Heart left ventricle (tissue), 13 donors: ENCODE data around the gene ARMH4.

ENCODE experiments used
- POLR2A ChIP-seq, 2 donors: fragments of 450-650 bp; IDR thresholded peaks; one replicate each; pipeline ENCODE4 v1.6.1; 2017; ENCODE audit warnings: antibody characterized with exemption in 2 of 2, mild to moderate bottlenecking in 2 of 2, moderate library complexity in 2 of 2
- TF ChIP-seq, protein P1 (sequence below), 12 donors: fragments of 200-600 bp; sonication (generic) in 4 of 12; IDR thresholded peaks; one replicate each; pipeline versions ENCODE4 v1.5.0 to v1.8.0; 2018 to 2022; ENCODE audit warnings: antibody characterized with exemption in 12 of 12, mild to moderate bottlenecking in 5 of 12
- donor health status: ischemic (EF 13 %, LVEDD 7.1; RV severe dilation, severe dysfunction).
- donor health status: DM: no; HTN: yes; CAD: no.
- donor health status: DM: no; HTN: no; CAD: no.
- donor health status: ischemic (EF 25% LVEDD 6.9; RV normal size, moderate dysfunction).
- donor health status: ischemic (EF 25% LVEDD 5.7; RV mildly dilated, moderate dysfunction).
- donor health status: ischemic (EF 35%, LVEDD 5.7; RV mildly dilated, moderate dysfunction).
- donor health status: nonischemic (EF 11% LVEDD 7.7; RV severe dilation, severe dysfunction).
- donor health status: DM: yes; HTN: yes; CAD: no.
- donor health status: PGD.
- donor health status: ischemic (EF 29% LVEDD 5.4; RV normal size, mild dysfunction).
- donor health status: nonischemic (EF 23%, LVEDD 6.1; RV moderate dilation, normal function).

DNA sequence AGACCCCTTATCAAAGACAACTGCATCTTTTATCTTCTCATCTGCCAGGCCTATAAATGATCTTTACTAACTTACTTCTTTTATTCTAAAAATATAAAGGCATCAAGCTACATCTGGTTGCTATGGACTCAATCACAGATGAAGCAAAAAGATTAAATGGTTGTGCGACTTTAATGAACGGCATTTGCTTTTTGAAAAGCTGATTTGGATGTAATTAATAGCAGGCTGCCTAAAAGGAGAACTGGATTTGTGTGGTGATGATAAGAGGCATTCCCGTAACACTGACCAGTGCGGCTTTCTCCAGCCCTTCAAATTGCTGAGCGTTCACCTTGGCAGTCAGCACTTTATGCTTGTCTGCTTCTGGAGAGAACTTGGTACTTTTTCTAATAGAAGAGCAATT is 103.8 kb downstream of the ARMH4 start:
- TF ChIP-seq, protein P1, sequence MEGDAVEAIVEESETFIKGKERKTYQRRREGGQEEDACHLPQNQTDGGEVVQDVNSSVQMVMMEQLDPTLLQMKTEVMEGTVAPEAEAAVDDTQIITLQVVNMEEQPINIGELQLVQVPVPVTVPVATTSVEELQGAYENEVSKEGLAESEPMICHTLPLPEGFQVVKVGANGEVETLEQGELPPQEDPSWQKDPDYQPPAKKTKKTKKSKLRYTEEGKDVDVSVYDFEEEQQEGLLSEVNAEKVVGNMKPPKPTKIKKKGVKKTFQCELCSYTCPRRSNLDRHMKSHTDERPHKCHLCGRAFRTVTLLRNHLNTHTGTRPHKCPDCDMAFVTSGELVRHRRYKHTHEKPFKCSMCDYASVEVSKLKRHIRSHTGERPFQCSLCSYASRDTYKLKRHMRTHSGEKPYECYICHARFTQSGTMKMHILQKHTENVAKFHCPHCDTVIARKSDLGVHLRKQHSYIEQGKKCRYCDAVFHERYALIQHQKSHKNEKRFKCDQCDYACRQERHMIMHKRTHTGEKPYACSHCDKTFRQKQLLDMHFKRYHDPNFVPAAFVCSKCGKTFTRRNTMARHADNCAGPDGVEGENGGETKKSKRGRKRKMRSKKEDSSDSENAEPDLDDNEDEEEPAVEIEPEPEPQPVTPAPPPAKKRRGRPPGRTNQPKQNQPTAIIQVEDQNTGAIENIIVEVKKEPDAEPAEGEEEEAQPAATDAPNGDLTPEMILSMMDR (IDR thresholded peaks at IDR 0.05): no peak
- TF ChIP-seq POLR2A (IDR thresholded peaks at IDR 0.05): no peak
